ENCODE results near the gene SSNA1. TPM values are rescaled to one million over a fixed set of nuclear protein-coding genes. Genes with fewer than 3 reads are reported as not detected.
"Not testable (repeated sequence)": the region's sequence is repeated elsewhere in the genome, so short reads cannot be mapped to it uniquely, and the experiment has no call there.

Gene SSNA1
- polyA plus RNA-seq, 5 donors: 34.4 to 69.2 (median 43.9) TPM

- no peak for DNase-seq
These were observed 41.6 kb downstream of the SSNA1 start for GRCh38 chr9:137229903-137230704.

GRCh38 chr9:137230705-137231371 is 42.4 kb downstream of the SSNA1 start, which contains the start of gene SLC34A3:
Gene SLC34A3 (plus strand): TSS chr9:137230901. CDS start chr9:137231703, 802 bp downstream.
- DNase-seq: no peak

- DNase-seq: no peak
These were observed 43.0 kb downstream of the SSNA1 start for GRCh38 chr9:137231372-137232039.

- DNase-seq: no peak
These were observed 43.6 kb downstream of the SSNA1 start for GRCh38 chr9:137232101-137232500.

GRCh38 chr9:137232510-137232909 is 44.0 kb downstream of the SSNA1 start:
- no peak for DNase-seq

GRCh38 chr9:137233143-137233980 is 44.9 kb downstream of the SSNA1 start:
- DNase-seq: no peak

GRCh38 chr9:137234055-137234697 is 45.7 kb downstream of the SSNA1 start:
- DNase-seq: no peak

GRCh38 chr9:137234758-137235423 is 46.4 kb downstream of the SSNA1 start:
- no peak for DNase-seq

- DNase-seq: no peak
These were observed 47.2 kb downstream of the SSNA1 start for GRCh38 chr9:137235424-137236237.

- peak; percentile 77 to 79 for DNase-seq
These were observed 47.9 kb downstream of the SSNA1 start for GRCh38 chr9:137236238-137236935.

- no peak for DNase-seq
These were observed 48.5 kb downstream of the SSNA1 start for GRCh38 chr9:137236936-137237421.

GRCh38 chr9:137237759-137238726 is 49.6 kb downstream of the SSNA1 start:
- DNase-seq: no peak

GRCh38 chr9:137239541-137240200 is 51.2 kb downstream of the SSNA1 start:
- DNase-seq: not testable (repeated sequence)

Data from right lung (tissue), 5 donors.